BLaER1 treated with 17β-estradiol and CSF1 and Interleukin-3, amounts not matched to agents 10 nM and 100 nM (cell line): ENCODE results near the gene GNB1.

Experiments
- H3K27ac ChIP-seq, 11 experiments: shearing (Covaris generic); formaldehyde crosslinking; 2 replicates each; pipeline ENCODE4 v1.8.1; 2022
- H3K27me3 ChIP-seq, 11 experiments: shearing (Covaris generic); formaldehyde crosslinking; 2 replicates each; pipeline ENCODE4 v1.8.1; 2022
- H3K36me3 ChIP-seq, 11 experiments: shearing (Covaris generic); formaldehyde crosslinking; 2 replicates each; pipeline ENCODE4 v1.8.1; 2022
- H3K4me1 ChIP-seq, 10 experiments: shearing (Covaris generic); formaldehyde crosslinking; 2 replicates each; pipeline ENCODE4 v1.8.1; 2022
- H3K4me2 ChIP-seq, 11 experiments: shearing (Covaris generic); formaldehyde crosslinking; 2 replicates each; pipeline ENCODE4 v1.8.1; 2022
- H3K4me3 ChIP-seq, 10 experiments: shearing (Covaris generic); formaldehyde crosslinking; 2 replicates each; pipeline ENCODE4 v1.8.1; 2022
- H3K9ac ChIP-seq, 11 experiments: shearing (Covaris generic); formaldehyde crosslinking; 2 replicates each; pipeline ENCODE4 v1.8.1; 2022
- H3K9me3 ChIP-seq, 11 experiments: shearing (Covaris generic); formaldehyde crosslinking; replicated peaks in 1 of 11; 2 replicates each; pipeline ENCODE4 v1.8.1; 2022
- H4K20me1 ChIP-seq, 11 experiments: shearing (Covaris generic); formaldehyde crosslinking; 2 replicates each; pipeline ENCODE4 v1.8.1; 2022
- Cebpa-rat ChIP-seq, 11 experiments: shearing (Covaris generic); IDR thresholded peaks; 2 replicates each; pipeline ENCODE4 v1.8.1; 2022

GNB1 gene

DNA sequence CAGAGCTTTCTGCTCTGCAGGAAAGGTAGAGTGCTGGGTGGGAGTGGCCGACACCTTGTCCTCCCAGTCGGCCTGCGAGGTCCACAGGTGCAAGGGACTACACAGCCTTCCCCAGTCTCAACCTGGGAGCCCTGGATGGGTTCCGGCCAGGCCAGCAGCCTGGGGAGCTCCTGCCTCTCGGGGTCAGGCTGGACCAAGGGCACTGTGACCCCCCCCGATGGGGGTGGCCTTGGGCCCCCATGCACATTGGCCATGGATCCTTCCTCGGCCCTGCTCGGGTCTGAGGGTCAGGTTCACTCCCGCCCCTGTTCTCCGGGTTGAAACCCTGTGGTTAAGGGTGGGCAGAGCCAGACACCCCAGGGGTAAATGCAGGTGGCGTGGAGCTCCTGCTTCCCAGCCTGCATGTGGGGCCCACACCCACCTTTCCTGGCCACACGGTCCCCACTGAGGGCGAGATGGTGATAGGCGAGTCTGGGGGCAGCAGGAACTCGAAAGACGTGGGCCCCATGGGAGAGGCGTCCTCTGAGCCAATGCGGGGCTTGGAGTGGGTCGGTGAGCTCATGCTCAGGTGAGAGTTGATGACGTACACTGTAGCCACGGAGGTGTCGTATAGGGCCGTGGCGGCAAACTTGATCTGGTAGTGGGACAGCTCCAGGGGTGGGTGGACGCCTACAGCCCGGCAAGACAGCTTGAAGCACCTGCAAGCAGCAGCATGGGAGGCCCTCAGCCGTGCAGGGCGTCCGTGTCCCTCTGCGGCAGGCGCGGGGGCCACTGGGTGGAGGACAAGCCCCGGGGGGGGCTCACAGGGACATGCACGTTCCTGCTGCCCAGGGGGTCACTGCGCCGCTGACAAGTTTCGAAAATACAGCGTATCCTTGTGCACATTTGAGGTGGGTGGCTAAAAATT lies 39.0 kb upstream of the GNB1 start:
- H4K20me1 ChIP-seq, result peaks cover 0 to 16% (median 0%) of the 10 kb centered on the region in 11 experiments; a peak in 4 of 22 replicates
- H3K27me3 ChIP-seq, result peaks cover 0 to 35% (median 6%) of the 10 kb centered on the region in 11 experiments; a peak in 12 of 22 replicates
- H3K36me3 ChIP-seq, result no peaks in the 10 kb centered on the region
- H3K27ac ChIP-seq, result no peak overlapping the region
- TF ChIP-seq Cebpa-rat (IDR thresholded peaks at IDR 0.05), result no peak
- H3K4me2 ChIP-seq, result peak overlapping the region in 8 of 11 experiments; percentile 5 to 56 (median 47); a peak in 13 of 22 replicates
- no peak overlapping the region for H3K9ac ChIP-seq
- H3K4me3 ChIP-seq, result no peak overlapping the region
- peaks cover 0 to 22% (median 14%) of the 10 kb centered on the region in 11 experiments; a peak in 16 of 22 replicates for H3K9me3 ChIP-seq
- peaks cover 8 to 56% (median 49%) of the 10 kb centered on the region in 10 experiments for H3K4me1 ChIP-seq

GRCh38 chr1:1929102-1929638 lies 38.3 kb upstream of the GNB1 start:
- H3K9ac ChIP-seq, result no peak overlapping the region
- H4K20me1 ChIP-seq, result peaks cover 0 to 22% (median 0%) of the 10 kb centered on the region in 11 experiments; a peak in 4 of 22 replicates
- H3K4me3 ChIP-seq, result no peak overlapping the region
- H3K4me2 ChIP-seq, result peak overlapping the region in 8 of 11 experiments; percentile 64 to 94 (median 84); a peak in 16 of 22 replicates
- peaks cover 8 to 63% (median 56%) of the 10 kb centered on the region in 10 experiments for H3K4me1 ChIP-seq
- H3K27ac ChIP-seq, result no peak overlapping the region
- H3K36me3 ChIP-seq, result no peaks in the 10 kb centered on the region
- no peak for TF ChIP-seq Cebpa-rat (IDR thresholded peaks at IDR 0.05)
- H3K27me3 ChIP-seq, result peaks cover 0 to 39% (median 6%) of the 10 kb centered on the region in 11 experiments; a peak in 12 of 22 replicates
- peaks cover 0 to 14% (median 6%) of the 10 kb centered on the region in 11 experiments; a peak in 16 of 22 replicates for H3K9me3 ChIP-seq

- H3K4me1 ChIP-seq, result peaks cover 8 to 67% (median 60%) of the 10 kb centered on the region in 10 experiments
- 0 out of 22 replicates have a peak overlapping the region, but pooled peaks of 1 of the 11 experiments have one; percentile 12 for H3K27ac ChIP-seq
- peaks cover 0 to 22% (median 0%) of the 10 kb centered on the region in 11 experiments; a peak in 4 of 22 replicates for H4K20me1 ChIP-seq
- no peaks in the 10 kb centered on the region for H3K36me3 ChIP-seq
- H3K9me3 ChIP-seq, result peaks cover 0 to 7% (median 0%) of the 10 kb centered on the region in 11 experiments; a peak in 4 of 22 replicates
- peaks cover 0 to 39% (median 6%) of the 10 kb centered on the region in 11 experiments; a peak in 12 of 22 replicates for H3K27me3 ChIP-seq
- H3K9ac ChIP-seq, result no peak overlapping the region
- H3K4me2 ChIP-seq, result peak overlapping the region; percentile 14 to 94 (median 70); a peak in 20 of 22 replicates
- TF ChIP-seq Cebpa-rat (IDR thresholded peaks at IDR 0.05), result no peak
- H3K4me3 ChIP-seq, result no peak overlapping the region
Observed at GRCh38 chr1:1928231-1929101, 37.6 kb upstream of the GNB1 start.

- H3K9ac ChIP-seq, result peak overlapping the region in 1 of 11 experiments; percentile 11; a peak in 2 of 22 replicates
- H4K20me1 ChIP-seq, result peaks cover 0 to 29% (median 0%) of the 10 kb centered on the region in 11 experiments; a peak in 6 of 22 replicates
- H3K27ac ChIP-seq, result peak overlapping the region in 2 of 11 experiments; percentile 15 to 48; a peak in 2 of 22 replicates
- H3K4me1 ChIP-seq, result peaks cover 8 to 74% (median 67%) of the 10 kb centered on the region in 10 experiments
- H3K9me3 ChIP-seq, result peaks cover 0 to under 1% (median 0%) of the 10 kb centered on the region in 11 experiments; a peak in 2 of 22 replicates
- no peak for TF ChIP-seq Cebpa-rat (IDR thresholded peaks at IDR 0.05)
- no peak overlapping the region for H3K4me3 ChIP-seq
- H3K36me3 ChIP-seq, result no peaks in the 10 kb centered on the region
- H3K4me2 ChIP-seq, result peak overlapping the region in 10 of 11 experiments; percentile 26 to 94 (median 76); a peak in 19 of 22 replicates
- peaks cover 0 to 39% (median 6%) of the 10 kb centered on the region in 11 experiments; a peak in 12 of 22 replicates for H3K27me3 ChIP-seq
Observed at GRCh38 chr1:1927751-1928150, 36.9 kb upstream of the GNB1 start.

- TF ChIP-seq Cebpa-rat (IDR thresholded peaks at IDR 0.05), result no peak
- H3K4me3 ChIP-seq, result no peak overlapping the region
- peak overlapping the region in 9 of 11 experiments; percentile 43 to 94 (median 82); a peak in 19 of 22 replicates for H3K4me2 ChIP-seq
- peak overlapping the region in 1 of 11 experiments; percentile 11; a peak in 1 of 22 replicates for H3K9ac ChIP-seq
- peaks cover 0 to 39% (median 6%) of the 10 kb centered on the region in 11 experiments; a peak in 12 of 22 replicates for H3K27me3 ChIP-seq
- H3K36me3 ChIP-seq, result no peaks in the 10 kb centered on the region
- peak overlapping the region in 2 of 11 experiments; percentile 15 to 48; a peak in 2 of 22 replicates for H3K27ac ChIP-seq
- no peaks in the 10 kb centered on the region for H3K9me3 ChIP-seq
- H4K20me1 ChIP-seq, result peaks cover 0 to 29% (median 0%) of the 10 kb centered on the region in 11 experiments; a peak in 6 of 22 replicates
- H3K4me1 ChIP-seq, result peaks cover 8 to 81% (median 73%) of the 10 kb centered on the region in 10 experiments
Observed at GRCh38 chr1:1926886-1927660, 36.2 kb upstream of the GNB1 start.

DNA sequence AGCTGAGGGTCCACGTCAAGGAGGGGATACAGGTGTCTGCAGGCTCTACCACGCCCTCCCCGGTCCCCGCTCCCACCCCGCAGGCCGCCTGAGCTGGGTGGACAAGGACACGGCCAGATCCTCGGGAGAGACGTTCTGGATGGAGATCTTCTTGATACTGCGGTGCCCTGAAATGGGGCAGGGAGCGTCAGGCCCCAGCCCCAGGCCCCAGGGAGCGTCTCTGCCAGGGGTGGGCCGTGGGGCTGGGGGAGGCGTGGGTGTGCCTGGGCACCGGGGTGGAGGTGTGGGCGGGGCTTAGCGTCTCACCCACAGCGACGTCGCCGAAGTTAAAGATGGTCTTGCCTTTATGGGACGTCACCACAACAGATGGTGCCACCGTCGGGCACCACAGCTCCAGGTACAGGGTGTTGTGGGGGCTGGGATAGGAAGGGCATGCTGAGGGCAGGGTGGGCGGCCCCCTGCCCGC lies 35.5 kb upstream of the GNB1 start:
- peaks cover 8 to 88% (median 80%) of the 10 kb centered on the region in 10 experiments for H3K4me1 ChIP-seq
- peaks cover 0 to 39% (median 6%) of the 10 kb centered on the region in 11 experiments; a peak in 12 of 22 replicates for H3K27me3 ChIP-seq
- peaks cover 0 to 30% (median 0%) of the 10 kb centered on the region in 11 experiments; a peak in 6 of 22 replicates for H4K20me1 ChIP-seq
- 0 out of 22 replicates have a peak overlapping the region, but pooled peaks of 1 of the 11 experiments have one; percentile 7 for H3K27ac ChIP-seq
- no peaks in the 10 kb centered on the region for H3K9me3 ChIP-seq
- H3K36me3 ChIP-seq, result no peaks in the 10 kb centered on the region
- 0 out of 22 replicates have a peak overlapping the region, but pooled peaks of 1 of the 11 experiments have one; percentile 24 for H3K9ac ChIP-seq
- peak overlapping the region in 8 of 11 experiments; percentile 64 to 94 (median 84); a peak in 14 of 22 replicates for H3K4me2 ChIP-seq
- TF ChIP-seq Cebpa-rat (IDR thresholded peaks at IDR 0.05), result no peak
- no peak overlapping the region for H3K4me3 ChIP-seq
